Pons (tissue), 1 donor: Measurements from ENCODE around the gene ITK.
"Not testable (repeated sequence)": the region's sequence is repeated elsewhere in the genome, so short reads cannot be mapped to it uniquely, and the experiment has no call there.

Source experiments
- DNase-seq: peaks from one replicate; pipeline ENCODE4 v3.0.0-alpha.2; 2016; ENCODE audit warnings: low spot score

Gene ITK

GRCh38 chr5:157168286-157168685 is 12.4 kb upstream of the ITK start:
- DNase-seq = no peak

- DNase-seq = no peak
Observed at GRCh38 chr5:157172403-157172802, 8.2 kb upstream of the ITK start.

- no peak for DNase-seq
Observed at GRCh38 chr5:157175071-157175612, 5.5 kb upstream of the ITK start.

- DNase-seq = no peak
Observed at GRCh38 chr5:157177953-157178352, 2.7 kb upstream of the ITK start.

- DNase-seq = no peak
Observed at GRCh38 chr5:157178966-157179365, 1.7 kb upstream of the ITK start.

GRCh38 chr5:157182143-157182757 is 1.6 kb downstream of the ITK start:
- no peak for DNase-seq

GRCh38 chr5:157184117-157184670 is 3.6 kb downstream of the ITK start:
- no peak for DNase-seq

GRCh38 chr5:157185122-157185521 is 4.5 kb downstream of the ITK start:
- DNase-seq = not testable (repeated sequence)

- DNase-seq = no peak
Observed at GRCh38 chr5:157186309-157187045, 5.8 kb downstream of the ITK start.

GRCh38 chr5:157187046-157187754 is 6.6 kb downstream of the ITK start:
- DNase-seq = no peak

- DNase-seq = no peak
Observed at GRCh38 chr5:157188270-157188669, 7.6 kb downstream of the ITK start.

- DNase-seq = no peak
Observed at GRCh38 chr5:157189223-157189622, 8.6 kb downstream of the ITK start.

- no peak for DNase-seq
Observed at GRCh38 chr5:157193699-157194424, 13.2 kb downstream of the ITK start.

GRCh38 chr5:157196045-157196444 is 15.4 kb downstream of the ITK start:
- no peak for DNase-seq

GRCh38 chr5:157197086-157197485 is 16.4 kb downstream of the ITK start:
- no peak for DNase-seq

GRCh38 chr5:157198277-157198986 is 17.8 kb downstream of the ITK start:
- DNase-seq = no peak

- no peak for DNase-seq
Observed at GRCh38 chr5:157201857-157202256, 21.2 kb downstream of the ITK start.

GRCh38 chr5:157203417-157203816 is 22.8 kb downstream of the ITK start:
- DNase-seq = no peak

- DNase-seq = no peak
Observed at GRCh38 chr5:157204765-157205164, 24.1 kb downstream of the ITK start.

- no peak for DNase-seq
Observed at GRCh38 chr5:157205708-157206107, 25.1 kb downstream of the ITK start.

- DNase-seq = not testable (repeated sequence)
Observed at GRCh38 chr5:157210652-157211051, 30.0 kb downstream of the ITK start.
